NCI-H510A (cell line): Measurements from ENCODE around the gene PDCL3.
A peak's percentile ranks its signal among the peaks of the same experiment; 100 is the strongest.

Experiments used
- DNase-seq: peaks from one replicate; lab custom pipeline; 2025; lab: John Stamatoyannopoulos, UW

PDCL3 gene

DNA sequence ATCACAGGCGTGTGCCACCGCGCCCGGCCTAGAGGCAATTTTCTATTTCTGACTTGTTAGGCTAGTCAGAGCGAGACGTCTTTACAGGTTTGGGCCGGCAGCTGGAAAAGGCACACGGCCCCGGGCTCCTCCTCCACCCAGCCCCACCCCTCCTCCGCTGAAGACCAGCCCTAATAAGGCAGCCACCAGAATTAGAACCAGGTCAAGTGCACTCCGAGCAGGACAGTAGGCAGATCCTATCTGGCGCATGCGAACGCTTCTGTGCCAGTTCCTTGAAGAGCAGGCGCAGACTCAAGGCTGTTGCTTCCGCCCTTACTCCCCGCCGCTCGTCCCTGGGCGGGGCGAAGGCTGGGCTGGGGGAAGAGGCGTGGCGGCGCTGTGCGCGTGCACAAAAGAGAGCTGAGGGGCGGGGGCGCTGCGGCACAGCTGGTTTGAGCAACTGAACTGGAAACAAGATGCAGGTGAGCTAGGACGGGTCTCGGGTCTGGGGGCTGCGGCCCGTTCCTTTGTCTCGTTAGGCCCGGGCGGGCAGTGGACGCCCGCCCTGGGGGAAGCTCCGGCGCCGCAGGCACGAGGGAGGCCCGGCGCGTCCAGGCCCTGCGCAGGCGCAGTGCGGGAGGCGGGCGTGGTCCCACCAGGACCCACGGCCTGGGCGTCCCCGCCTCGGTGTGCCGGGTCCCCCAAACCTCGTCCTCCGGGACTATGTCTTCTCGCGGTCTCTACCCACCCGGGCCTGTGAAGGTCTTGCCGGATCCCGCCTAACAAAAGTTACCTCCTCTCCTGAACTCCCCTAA is at the start of gene PDCL3:
PDCL3 (plus strand) TSS at position 381 of the 794 bp plus-strand sequence; CDS start at position 456, 75 bp downstream.
- DNase-seq, result peak; percentile 98

DNA sequence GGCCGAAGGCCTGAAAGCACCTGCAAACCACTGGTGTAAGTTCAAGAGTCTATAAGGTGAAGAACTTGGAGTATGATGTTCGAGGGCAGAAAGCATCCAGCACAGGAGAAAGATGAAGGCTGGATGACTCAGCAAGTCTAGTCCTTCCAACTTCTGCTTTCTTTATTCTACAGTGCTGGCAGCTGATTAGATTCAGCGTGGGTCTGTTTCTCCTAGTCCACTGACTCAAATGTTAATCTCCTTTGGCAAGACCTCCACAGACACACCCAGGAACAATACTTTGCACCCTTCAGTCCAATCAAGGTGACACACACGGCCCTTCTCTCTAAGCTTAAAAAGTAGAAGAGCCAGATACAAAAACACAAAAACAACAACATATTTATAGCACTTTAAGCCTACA is 49.1 kb upstream of the PDCL3 start:
- no peak for DNase-seq

DNA sequence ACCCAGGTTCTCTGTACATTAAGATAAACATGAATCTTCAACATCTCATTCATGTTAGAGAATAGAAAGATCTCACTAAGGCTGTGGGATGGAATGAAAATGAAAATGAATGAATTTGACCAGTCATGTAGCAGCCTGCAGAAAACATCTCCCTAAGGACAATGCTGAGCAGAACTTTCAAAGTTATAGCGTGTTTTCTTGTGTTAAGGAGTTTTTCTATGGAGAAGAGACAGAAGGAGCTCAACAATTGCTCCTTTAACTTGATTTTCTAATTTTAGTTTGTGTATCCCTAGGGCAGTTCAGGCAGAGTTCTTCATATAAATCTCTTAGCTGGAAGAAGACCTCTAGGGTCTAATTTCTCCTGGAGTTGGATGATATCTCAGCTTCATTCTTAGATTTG is 45.2 kb upstream of the PDCL3 start:
- DNase-seq, result no peak

DNA sequence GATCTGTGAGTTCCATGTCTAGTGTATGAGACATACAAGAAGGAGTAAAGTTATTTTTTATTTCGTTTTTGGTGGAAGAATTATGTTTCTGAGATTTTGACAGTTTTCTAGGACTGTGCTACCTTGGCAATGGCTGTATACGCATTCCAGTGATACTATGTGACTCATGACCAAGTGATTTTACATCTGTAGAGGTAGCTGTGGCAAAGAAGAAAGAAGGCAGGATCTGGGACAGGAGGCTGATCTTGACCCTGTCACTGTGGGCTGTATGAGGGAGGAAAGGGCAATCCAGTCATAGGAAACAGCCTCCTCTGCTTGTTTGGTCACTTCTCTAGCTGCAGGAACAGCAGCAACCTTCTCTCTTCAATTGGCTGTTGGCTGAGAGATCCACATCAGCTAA is 44.0 kb upstream of the PDCL3 start:
- no peak for DNase-seq

DNA sequence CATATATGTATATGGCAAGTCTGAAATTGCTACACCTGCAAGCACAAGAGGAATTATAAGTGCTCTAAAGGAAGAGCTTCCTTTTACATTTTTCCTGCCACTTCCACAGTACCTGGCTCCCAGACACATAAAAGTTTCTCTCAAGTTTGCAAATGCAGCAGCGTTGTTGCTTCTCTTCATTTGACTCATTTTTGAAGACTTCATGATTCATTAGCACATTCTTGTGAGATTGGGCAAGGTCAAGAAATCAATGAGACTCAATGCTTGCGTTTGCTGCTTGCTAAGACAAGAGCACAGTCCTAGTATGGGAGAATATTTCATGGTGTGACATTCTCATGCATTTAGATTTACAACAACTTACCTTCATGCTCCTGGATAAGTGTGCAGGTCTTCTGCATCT is 42.6 kb upstream of the PDCL3 start:
- no peak for DNase-seq

DNA sequence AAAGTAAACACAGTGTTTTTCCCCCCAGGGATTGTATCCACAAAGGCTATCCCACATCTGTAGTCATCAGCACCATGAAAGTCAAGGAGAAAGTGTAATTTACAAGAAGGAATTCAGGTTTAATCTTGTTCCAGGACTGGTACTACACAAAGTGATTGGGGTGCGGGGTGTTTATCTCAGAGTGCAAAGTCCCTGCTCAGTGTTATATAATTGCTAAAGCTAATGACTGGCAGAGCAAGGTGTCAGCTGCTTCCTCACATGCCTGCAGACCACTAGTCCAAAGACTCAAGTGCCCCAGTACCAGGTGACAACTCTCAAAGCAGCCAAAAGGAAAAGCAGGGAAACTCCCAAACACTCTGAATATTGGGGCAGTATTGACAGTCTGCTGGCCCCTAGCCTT is 40.4 kb upstream of the PDCL3 start:
- DNase-seq, result no peak

DNA sequence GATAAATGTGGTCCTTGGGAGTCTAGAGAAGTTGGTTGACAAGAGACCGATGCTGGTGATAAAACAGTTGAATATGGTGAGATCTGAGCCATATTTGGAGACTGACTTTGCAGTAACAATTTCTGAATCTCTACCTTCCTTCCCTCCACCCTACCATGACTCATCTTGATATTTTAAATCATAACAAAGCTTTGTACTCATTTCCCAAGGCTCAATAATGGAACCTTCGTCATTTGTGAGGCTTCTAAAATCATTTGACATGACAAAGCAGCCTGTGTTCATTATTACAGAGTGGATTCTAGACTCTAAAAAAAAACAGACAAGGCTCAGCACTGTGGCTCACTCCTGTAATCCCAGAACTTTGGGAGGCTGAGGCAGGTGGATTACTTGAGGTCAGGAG is 38.5 kb upstream of the PDCL3 start:
- no peak for DNase-seq

DNA sequence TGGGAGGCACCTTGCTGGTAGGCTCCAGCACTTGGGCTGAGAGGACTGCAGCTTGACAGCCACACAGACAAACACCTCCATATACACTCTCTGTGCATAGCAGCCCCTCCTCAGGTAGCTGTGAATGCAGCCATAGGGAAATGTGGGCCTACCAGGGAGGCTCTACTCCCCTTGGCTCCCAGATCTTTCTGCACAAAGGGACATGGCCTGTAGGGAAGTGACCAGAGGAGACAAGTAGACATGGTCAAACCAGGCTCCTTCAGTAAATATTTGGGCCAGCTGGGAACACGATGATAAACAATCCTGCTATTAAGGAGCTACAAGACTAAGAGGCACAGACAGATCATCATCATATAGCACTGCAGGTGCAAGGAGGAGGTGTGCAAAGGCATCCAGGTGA is 35.9 kb upstream of the PDCL3 start:
- DNase-seq, result no peak

DNA sequence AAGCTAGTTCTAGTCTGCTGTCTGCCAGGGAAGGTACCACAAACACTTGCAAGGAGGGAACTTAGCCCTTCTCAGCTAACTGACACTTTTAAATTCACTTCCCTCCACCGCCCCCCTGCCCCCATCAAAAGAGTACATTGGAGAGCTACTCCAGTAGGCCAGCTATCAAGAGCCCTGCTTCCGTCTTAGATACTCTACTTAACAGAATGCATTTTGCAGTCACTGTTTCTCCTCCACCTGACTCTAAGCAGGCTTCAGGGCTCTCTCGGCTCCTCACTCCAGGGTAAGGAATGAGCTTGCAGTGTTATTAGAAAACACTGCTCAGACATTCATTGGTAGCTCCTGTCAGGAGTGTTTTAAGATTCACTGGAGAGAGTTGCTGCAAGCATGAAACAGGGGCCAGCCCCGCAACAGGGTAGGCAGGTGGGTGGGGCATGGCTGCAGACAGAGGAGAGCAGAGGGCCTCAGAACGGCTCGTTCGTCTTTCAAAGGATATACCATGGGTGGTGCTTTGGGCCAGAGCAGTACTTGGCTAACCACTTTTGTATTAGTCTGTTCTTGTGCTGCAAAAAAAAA is 35.3 kb upstream of the PDCL3 start:
- no peak for DNase-seq

DNA sequence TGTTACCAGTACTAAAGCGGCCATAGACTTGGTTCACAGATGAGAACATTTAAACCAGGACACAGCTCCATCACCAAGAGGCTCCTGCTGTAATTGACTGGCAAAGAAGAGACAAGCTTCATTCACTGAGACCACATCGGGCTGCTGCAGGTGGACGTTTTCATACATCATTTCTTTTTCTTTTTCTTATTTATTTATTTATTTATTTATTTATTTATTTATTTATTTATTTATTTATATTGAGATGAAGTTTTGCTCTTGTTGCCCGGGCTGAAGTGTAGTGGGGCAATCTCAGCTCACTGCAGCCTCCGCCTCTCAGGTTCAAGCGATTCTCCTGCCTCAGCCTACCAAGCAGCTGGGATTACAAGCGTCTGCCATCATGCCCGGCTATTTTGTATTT is 33.6 kb upstream of the PDCL3 start:
- DNase-seq, result no peak

DNA sequence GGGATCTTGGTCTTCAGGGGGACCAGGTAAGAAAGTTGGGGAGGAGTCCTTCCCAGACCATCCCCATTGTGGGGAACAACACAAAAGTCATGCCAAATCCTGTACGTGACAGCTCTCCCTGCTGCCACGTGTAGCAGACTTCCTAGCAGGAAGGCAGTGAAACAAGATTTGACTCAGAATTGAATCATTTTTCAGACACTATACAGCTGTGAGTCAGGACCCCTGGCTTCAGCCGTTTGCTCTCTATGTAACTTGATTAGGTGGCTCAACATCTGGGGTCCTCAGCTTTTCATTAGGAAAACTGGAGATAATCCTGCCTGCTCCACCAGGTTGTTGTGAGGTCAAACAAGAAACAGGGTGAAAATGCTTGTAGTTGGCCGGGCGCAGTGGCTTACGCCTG is 32.9 kb upstream of the PDCL3 start:
- DNase-seq, result no peak

DNA sequence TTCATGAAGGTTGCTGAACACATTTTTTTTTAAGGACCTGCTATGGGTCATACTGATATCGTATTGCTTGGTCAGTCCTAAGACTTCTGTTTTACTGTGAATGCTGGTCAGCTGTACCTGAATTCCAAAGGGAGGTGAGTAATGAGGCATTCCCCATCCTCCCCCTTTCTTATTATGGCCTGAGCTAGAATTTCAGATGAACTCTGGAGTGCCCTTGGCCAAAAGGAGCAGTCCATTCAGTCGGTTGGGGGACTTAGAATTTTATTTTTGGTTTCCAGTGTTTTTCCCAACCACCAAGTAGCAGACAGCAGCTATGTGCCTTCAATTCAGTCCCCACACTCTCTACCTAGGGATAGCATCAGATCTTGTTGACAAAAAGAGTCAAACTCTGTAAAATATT is 26.9 kb upstream of the PDCL3 start:
- DNase-seq, result no peak

DNA sequence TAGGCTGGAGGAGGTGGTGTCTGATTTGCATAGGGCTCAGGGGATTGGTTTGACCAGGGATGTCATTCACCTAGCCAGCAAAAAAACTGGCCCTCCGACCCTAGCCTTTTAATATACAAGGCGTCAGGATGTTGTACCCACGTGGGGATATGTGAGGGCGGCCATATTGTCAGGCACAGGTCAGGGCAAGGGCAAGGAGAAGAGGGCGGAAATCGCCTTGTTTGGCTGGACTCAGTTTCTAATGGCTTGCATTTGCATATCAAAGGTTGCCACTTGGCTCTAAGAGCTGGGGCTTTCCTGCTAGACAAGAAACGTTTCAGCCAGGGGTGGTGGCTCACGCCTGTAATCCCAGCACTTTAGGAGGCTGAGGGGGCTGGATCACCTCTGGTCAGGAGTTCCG is 24.9 kb upstream of the PDCL3 start:
- no peak for DNase-seq

DNA sequence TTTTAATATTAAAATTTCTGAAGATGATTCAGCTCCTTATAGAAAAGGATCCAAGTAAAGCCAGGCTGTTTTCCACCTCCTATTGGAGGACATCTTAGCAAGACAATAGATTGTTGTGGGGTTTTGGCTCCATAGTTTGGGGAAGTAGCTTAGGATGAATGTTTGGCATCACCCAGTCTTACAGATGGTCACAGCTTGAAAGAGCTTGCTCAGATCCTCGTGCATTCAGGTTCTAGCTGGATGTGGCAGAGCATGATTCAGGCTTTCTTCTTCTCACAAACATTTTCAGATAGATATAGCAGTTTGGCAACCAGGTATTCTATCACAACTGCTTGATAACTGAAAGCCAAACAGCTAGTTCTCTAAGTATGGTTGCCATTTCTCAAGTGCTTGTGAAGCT is 23.6 kb upstream of the PDCL3 start:
- DNase-seq, result no peak

DNA sequence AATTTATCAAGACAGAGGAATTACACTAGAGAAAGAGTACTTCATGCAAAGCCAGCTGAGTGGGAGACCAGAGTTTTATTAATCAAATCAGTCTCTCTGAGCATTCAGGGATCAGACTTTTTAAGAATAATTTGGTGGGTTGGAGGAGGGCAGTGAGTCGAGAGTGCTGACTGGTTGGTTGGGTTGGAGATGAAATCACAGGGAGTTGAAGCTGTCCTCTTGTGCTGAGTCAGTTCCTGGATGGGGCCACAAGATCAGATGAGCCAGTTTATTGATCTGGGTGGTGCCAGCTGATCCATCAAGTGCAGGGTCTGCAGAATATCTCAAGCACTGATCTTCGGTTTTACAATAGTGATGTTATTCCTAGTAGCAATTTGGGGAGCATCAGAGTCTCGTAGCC is 21.4 kb upstream of the PDCL3 start:
- no peak for DNase-seq

DNA sequence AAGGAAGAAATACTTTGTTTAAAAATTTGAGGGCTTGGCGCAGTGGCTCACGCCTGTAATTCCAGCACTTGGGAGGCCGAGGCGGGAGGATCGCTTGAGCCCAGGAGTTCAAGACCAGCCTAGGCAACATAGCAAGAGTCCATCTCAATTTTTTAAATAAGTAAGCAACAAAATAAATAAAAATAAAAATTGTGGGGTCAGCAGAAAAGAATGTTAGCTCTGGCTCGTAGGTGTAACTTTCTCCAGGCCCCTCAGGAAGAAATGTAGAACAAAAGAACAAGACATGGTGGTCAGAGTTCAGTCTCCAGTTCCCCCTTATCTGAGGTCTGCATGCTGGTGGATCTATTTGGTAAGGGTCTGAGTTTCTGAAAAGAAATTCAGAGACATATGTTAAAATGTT is 20.4 kb upstream of the PDCL3 start:
- DNase-seq, result no peak

DNA sequence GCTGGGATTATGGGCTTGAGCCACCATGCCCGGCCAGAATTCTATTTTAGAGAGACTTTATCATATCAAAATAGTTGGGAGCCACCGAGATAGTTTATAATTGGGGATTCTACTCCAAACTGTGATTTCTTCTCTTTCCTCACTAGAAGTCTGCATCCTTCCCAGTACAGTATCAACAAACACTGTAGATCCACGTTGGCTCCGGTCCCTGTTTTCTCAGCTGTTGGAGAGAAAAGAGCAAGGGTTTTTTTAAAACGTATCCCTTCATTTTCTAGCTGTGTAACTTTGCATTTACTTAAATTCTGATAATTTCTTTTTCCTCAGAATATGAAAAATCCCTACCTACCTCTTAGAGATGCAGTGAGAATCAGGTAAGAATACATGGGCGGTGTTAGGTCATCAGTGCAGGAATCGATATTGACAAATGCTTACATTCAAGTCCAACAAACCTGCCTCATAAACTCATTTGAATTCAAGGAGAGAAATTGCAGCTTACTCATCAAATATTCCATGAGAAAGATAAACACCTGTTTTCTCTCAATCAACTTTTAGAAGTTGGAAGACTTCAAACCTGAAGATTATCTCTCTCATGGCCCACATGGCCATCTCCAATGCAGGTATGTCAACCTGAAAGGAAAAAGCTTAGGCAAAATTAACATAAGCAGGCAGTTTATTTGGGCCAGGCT is 17.7 kb upstream of the PDCL3 start:
- no peak for DNase-seq

DNA sequence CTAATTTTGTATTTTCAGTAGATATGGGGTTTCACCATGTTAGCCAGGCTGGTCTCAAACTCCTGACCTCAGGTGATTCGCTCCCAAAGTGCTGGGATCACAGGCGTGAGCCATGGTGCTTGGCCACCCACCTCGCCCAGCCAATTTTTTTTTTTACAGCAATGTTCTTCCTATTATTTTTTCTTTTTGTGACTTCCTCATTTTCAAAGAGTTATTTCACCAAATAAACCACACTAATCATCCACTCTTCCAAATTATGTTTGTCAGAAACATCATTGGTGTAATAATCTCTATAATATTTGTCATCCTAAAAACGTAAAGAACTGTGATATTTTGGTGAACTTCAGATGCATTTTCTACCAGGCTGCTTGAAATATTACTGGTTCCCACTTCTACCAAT is 16.3 kb upstream of the PDCL3 start:
- no peak for DNase-seq

DNA sequence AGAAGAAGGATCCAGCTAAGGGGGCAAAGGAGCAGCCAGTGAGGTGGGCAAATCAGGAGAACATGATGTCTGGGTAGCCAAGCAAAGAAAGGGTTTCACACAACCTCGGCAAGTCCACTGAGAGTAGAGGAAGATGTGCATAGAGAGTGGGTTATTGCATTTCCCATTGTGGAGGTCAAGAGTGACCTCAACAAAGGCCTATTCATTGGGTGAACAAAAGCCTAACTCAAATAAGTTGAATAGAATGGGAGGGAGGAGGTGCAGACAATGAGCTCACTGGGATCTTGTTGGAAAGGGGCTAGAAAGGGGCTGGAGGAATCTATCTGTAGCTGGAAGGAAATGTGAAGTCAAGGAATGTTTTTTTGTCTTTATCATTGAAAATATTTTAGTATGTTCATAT is 14.0 kb upstream of the PDCL3 start:
- no peak for DNase-seq

DNA sequence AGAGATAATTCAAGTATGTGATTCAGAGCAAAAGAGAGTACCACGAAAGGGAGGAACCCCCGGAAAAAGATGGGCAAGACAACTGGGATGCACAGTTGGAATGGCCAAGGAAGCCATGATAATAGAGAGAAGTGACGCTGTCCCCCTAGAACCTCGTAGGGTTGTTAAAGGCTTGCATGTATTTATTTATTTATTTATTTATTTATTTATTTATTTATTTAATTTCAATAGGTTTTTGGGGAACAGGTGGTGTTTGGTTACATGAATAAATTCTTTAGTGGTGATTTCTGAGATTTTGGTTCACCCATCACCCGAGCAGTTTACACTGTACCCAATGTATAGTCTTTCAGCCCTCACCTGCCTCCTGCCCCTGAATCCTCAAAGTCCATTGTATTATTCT is 11.5 kb upstream of the PDCL3 start:
- no peak for DNase-seq

DNA sequence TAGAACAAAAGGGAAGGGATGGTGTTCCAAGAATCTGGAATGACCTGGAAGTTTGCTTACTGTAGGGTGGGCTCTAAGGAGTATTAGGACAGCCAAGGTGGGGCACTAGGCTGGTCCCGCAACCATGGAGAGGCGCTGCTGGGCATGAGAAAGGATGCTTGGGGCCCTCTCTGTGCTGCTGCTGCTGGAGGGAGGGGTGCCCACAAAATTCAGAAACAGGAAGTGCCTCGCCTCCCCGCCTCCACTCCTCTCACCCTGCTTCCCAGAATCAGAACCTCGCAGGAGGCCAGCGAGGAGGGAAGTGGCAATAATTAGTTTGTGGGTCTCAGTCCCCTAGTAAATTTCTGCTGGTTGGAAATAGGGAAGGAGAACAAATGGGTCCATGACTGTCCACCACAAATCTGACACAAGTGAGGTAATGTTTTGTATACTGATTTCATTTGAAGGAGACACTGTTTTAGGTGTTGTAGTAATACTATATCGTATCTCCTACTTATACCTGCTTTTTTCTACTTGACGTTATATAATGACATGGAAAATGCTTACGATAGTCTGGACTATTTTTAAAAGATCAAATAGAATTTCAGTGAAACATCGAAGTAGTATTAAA is 7.9 kb upstream of the PDCL3 start:
- DNase-seq, result no peak

DNA sequence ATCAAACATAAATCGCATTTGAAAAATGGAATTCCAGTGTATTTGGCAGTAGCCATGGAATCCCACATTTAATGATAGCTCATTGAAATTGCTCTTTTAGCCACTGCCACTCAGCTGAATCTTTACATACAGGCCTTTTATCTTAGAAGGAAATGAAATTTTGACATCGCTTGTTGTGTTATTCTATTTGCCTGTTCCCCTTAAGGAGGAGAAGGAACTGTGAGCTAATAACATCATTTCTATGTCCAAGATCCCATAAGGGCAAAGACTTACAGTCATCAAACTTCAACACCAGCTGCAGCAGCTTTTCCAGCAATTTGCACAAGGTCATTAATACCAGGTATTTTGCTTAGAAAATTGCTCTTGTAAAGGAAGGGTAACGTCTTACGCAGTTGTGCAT is 6.0 kb upstream of the PDCL3 start:
- no peak for DNase-seq

DNA sequence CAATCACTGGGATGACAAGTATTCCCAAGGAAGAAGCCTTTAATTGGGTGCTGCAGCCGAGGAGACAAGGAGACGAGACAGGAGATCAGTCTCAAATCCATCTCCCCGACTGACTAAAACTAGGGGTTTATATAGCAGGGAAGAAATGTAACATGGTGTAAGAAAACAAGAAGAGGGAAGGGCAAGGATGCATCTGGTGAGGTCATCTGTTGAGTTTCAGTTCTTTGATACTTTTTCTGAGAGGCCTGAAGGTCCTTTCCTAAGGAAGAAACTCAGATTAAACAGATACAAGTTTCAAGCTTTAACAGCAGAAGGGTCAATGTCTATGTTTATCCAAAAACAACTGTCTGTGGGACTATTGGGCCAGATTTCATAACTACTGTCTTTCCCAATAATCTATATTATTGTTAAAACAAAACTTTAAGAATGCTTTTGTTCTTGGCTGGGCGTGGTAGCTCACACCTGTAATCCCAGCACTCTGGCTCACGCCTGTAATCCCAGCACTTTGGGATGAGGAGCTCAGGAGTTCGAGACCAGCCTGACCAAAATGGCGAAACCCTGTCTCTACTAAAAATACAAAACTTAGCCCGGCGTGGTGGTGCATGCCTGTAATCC is 2.5 kb upstream of the PDCL3 start:
- no peak for DNase-seq
